ENCODE measurements around the gene RAPGEF3.

The RAPGEF3 gene

GRCh38 chr12:47776471-47777143, 17.9 kb upstream of the RAPGEF3 start:
- DNase-seq, result no peak

- DNase-seq, result no peak
These were observed 16.6 kb upstream of the RAPGEF3 start for GRCh38 chr12:47775100-47775911.

GRCh38 chr12:47774663-47775062, 16.0 kb upstream of the RAPGEF3 start:
- DNase-seq, result no peak

GRCh38 chr12:47773858-47774580, 15.3 kb upstream of the RAPGEF3 start:
- no peak for DNase-seq

GRCh38 chr12:47773062-47773857, 14.6 kb upstream of the RAPGEF3 start, which contains the start of gene SLC48A1:
Gene SLC48A1 (plus strand): TSS chr12:47773238. CDS start chr12:47773305, 67 bp downstream.
- DNase-seq, result no peak

GRCh38 chr12:47772738-47773061, 14.0 kb upstream of the RAPGEF3 start:
- no peak for DNase-seq

GRCh38 chr12:47772094-47772660, 13.5 kb upstream of the RAPGEF3 start:
- DNase-seq, result no peak

GRCh38 chr12:47771304-47771703, 12.6 kb upstream of the RAPGEF3 start:
- DNase-seq, result no peak

- DNase-seq, result no peak
These were observed 11.5 kb upstream of the RAPGEF3 start for GRCh38 chr12:47770086-47770726.

- no peak for DNase-seq
These were observed 10.8 kb upstream of the RAPGEF3 start for GRCh38 chr12:47769234-47770085.

- DNase-seq, result peak; percentile 63
These were observed 9.7 kb upstream of the RAPGEF3 start for GRCh38 chr12:47768323-47768811.

- no peak for DNase-seq
These were observed 8.6 kb upstream of the RAPGEF3 start for GRCh38 chr12:47767216-47767724.

GRCh38 chr12:47766502-47767215, 8.0 kb upstream of the RAPGEF3 start:
- no peak for DNase-seq

- no peak for DNase-seq
These were observed 5.0 kb upstream of the RAPGEF3 start for GRCh38 chr12:47763481-47764346.

- no peak for DNase-seq
These were observed 4.3 kb upstream of the RAPGEF3 start for GRCh38 chr12:47762850-47763465.

- no peak for DNase-seq
These were observed 171 bp downstream of the RAPGEF3 start for GRCh38 chr12:47758584-47758833.

- no peak for DNase-seq
These were observed 668 bp downstream of the RAPGEF3 start for GRCh38 chr12:47757840-47758583.

GRCh38 chr12:47757364-47757839, 1.3 kb downstream of the RAPGEF3 start:
- no peak for DNase-seq
